GM12801 (cell line): ENCODE measurements around the gene NDST1.

Source experiments
- TF ChIP-seq, protein P1 (sequence below): IDR thresholded peaks from one replicate; pipeline ENCODE4 v1.5.1; 2011; ENCODE audit warnings: control low read depth; ENCODE audit not compliant: insufficient read length; ENCODE audit errors: extremely low read depth

The NDST1 gene

DNA sequence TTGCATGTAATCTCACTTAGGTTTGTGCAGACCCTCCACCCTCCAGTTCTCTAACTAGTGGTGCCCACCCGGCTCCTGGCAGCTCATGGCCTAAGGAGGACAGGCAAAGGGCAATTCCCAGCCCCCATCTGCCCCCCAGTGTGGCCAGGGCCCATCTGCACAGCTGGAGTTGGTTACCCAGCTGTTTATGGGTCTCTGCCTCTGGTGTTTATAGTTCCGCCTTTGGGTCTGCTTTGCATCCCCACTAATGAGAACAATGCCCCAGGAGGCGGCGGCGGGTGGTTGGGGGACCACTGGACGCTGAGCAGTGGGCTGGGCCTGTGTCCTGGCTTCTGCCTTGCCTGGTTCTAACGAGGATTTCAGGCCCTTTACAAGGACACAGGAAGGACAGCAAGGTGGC is 62.4 kb downstream of the NDST1 start:
- TF ChIP-seq, protein P1, sequence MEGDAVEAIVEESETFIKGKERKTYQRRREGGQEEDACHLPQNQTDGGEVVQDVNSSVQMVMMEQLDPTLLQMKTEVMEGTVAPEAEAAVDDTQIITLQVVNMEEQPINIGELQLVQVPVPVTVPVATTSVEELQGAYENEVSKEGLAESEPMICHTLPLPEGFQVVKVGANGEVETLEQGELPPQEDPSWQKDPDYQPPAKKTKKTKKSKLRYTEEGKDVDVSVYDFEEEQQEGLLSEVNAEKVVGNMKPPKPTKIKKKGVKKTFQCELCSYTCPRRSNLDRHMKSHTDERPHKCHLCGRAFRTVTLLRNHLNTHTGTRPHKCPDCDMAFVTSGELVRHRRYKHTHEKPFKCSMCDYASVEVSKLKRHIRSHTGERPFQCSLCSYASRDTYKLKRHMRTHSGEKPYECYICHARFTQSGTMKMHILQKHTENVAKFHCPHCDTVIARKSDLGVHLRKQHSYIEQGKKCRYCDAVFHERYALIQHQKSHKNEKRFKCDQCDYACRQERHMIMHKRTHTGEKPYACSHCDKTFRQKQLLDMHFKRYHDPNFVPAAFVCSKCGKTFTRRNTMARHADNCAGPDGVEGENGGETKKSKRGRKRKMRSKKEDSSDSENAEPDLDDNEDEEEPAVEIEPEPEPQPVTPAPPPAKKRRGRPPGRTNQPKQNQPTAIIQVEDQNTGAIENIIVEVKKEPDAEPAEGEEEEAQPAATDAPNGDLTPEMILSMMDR, result no peak

DNA sequence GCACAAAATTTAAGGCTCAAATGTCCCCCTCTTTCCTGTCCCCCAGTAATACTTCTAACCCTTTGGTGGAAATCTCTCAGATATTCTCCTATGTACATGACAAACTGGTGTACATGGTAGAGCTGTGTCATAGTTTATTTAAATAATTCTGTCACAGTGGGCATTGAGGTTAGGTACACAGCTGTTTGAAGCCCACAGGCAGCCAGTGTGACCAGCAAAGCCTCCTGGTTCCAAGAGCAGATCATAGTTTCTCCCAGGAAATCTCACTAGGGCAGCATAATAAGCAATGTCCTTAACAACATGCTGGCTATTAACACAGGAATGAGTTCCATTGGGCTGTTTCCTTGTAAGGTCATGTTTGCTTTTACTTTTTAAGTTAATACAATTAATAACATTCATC is 63.9 kb downstream of the NDST1 start:
- TF ChIP-seq, protein P1, result no peak

DNA sequence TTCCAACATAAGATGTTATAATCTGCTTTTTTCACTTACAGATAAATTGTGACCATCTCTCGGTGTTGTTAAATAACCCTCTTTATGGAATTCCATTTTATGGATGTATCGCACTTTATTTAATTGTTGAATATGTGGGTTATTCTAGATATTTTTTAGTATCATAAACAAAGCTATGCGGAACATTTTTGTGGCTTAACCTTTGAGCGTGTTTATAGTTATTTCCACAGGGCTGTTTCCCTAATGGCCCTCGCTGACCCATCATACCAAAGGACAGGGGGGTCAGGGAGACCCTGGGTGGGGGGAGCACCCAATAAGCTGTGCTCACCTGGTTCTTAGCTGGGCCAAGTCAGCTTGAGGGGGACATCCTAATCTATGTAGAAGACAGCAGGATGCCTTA is 65.3 kb downstream of the NDST1 start:
- TF ChIP-seq, protein P1, result no peak

DNA sequence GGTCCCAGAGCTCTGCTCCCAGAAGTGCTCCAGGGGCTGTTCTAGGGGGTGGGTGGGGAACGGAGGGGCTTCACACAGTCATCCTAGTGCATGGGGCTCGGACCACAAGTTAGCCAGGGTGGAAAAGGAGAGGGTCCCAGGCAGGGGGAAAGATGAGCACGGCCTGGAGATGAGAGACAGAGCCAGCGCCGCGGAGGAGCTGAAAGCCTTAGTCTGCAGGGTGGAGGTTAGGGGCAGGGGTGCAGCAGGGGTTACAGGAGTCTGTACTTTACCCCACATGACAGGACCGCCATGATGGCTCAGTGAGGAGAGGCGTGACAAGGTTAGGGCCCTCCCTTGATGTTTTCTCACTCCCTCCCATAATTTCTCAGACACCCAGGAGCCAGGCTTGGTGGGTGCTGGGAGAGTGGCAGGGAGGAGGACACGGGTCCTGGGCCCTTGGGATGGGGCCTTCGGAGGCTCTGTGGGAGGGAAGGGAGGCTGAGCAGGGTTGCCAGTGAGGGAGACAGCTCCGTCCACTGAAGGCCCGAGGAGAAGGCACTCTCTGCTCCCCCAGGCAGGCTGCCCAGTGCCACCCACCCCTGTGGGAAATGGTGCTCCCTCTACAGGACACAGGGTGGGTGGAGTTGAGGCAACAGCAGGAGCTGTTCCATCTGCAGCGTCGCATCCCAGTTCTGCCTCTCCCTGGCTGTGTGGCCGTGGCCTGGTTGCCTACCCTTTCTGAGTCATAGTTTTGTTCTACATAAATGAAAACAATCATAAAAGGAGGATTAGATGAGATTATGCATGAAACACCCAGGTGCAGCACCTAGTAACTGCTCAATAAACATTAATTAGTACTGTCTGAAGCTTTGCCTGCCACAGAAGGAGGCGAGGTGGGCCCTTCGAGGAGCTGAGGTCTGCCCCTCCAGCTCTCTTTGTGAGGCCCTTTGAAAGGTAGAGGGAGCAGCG is 66.2 kb downstream of the NDST1 start:
- TF ChIP-seq, protein P1, result no peak

DNA sequence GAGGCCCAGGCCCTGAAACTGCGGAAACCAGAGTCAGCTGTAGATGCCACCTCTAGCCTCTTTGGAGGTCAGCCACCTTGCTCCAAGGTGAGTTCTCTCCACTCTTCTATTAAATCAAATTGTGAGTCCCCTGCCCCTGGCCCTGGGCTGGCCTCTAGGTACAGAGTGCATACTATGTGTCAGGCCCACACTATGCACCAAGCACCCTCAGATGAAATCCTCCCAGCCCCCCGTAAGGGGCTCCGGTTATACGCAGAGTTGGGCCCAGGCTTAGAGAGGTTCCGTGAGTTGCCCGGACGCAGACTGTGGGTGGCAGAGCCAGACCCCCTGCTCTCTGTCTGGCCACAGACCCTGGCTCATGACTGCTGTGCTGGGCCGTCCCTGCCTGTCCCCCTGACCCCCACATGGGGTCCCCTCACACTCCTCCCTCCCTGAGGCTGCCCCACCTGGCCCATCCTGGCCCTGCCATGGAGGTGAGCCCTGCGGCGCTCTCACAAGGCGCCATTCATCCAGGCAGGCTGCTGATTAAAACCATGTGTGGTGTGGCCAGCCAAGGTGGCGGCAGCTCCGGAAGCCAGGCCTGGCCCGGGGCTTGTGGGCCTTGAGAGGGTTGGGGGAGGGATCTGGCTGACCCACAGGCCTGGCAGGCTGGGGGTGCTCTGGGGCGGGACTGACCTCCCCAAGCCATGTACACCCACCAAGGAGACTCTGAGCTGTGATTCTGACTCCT is 67.1 kb downstream of the NDST1 start:
- TF ChIP-seq, protein P1, result no peak

DNA sequence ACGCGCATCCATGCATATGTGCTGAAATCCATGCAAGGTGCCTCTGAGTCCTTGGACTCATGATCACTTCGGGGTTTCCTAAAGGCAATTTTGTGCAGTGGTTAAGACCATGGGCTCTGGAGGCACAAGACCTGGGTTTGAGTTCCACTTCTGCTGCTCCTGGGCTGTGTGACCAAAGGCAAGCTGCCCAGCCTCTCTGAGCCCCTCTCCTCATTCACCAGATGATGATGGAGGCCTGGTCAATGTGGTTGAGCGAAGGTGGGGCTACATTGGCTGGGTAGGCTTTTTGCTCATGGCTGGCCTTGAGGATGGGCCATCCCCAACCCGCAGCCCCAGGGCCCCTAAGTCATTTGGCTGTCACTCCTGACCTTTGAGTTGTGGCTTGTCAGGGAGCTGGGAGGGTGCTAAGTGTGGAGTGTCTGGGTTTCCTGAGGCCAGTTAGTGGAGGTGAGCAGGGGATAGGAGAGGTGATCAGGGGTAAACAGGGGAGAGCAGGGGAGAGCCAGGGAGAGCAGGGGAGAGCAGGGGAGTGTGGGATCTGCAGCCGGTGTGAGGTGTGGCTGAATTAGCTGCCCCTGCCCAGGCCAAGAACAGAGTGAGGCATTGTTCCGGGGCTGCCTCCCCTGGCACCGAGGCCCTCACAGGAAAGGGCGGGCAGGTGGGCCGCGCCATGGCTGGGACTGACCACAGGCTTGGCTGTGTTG is 68.0 kb downstream of the NDST1 start:
- TF ChIP-seq, protein P1, result no peak

DNA sequence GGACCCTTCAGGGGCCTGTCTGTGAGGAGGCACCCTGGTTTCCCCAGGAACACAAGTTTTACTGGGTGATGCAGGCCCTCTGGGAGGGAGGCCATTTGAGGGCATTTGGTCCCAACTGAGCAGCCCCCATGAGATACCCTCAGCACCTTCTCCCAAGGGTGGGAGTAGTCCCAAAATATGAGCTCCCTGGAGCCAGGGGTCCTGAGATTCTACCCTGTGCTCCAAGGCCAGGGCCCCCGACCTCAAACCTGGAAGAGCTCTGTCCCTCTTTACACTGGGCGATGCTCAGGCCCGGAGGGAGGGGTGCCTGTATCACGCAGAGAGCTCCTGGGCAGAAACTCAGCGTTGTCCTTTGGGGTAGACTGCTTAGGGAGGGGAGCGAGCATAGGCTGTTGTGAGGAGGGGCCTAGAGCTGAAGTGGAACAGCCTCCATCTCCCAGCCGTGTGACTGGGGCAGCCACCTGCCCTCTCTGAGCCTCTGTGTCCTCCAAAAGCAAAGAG is 68.6 kb downstream of the NDST1 start:
- TF ChIP-seq, protein P1, result no peak
